Neural crest cell (in vitro differentiated cells): ENCODE data around the gene BRIP1. TPM values are rescaled to one million over a fixed set of nuclear protein-coding genes. Genes with fewer than 3 reads are reported as not detected.
"Not testable (repeated sequence)": the region's sequence is repeated elsewhere in the genome, so short reads cannot be mapped to it uniquely, and the experiment has no call there.

ENCODE experiments used
- DNase-seq: peaks from one replicate; pipeline ENCODE4 v3.0.0; 2021; ENCODE audit warnings: low read depth, mixed read lengths, low spot score
- H3K27ac Mint-ChIP-seq: one replicate; pipeline ENCODE4 v1.8.0; 2021; ENCODE audit warnings: mild to moderate bottlenecking, mixed read lengths; ENCODE audit not compliant: unreplicated experiment
- H3K27me3 Mint-ChIP-seq: 2 replicates; pipeline ENCODE4 v1.8.0; 2021; ENCODE audit warnings: low read depth, mild to moderate bottlenecking, mixed read lengths
- H3K36me3 Mint-ChIP-seq: 2 replicates; pipeline ENCODE4 v1.8.0; 2021; ENCODE audit warnings: low read depth, mild to moderate bottlenecking, mixed read lengths
- H3K4me1 Mint-ChIP-seq: 2 replicates; pipeline ENCODE4 v1.8.0; 2021; ENCODE audit warnings: mixed read lengths
- H3K4me3 Mint-ChIP-seq: one replicate; pipeline ENCODE4 v1.8.0; 2021; ENCODE audit warnings: mild to moderate bottlenecking, mixed read lengths
- H3K9me3 Mint-ChIP-seq: 2 replicates; pipeline ENCODE4 v1.8.0; 2021; ENCODE audit warnings: mixed read lengths
- total RNA-seq: library from RNA; stranded (reverse); gene quantifications from 2 replicates; pipeline ENCODE4 v1.2.1, GENCODE V29; 2021
- TF ChIP-seq, protein P1 (sequence below): fragments of 200-600 bp; sonication (generic); conservative IDR thresholded peaks from 2 replicates; pipeline ENCODE4 v1.5.0; 2021; ENCODE audit warnings: antibody characterized with exemption, mild to moderate bottlenecking

Gene BRIP1
- total RNA-seq, 1 donor from 2014 or later, result 31.4 TPM

DNA sequence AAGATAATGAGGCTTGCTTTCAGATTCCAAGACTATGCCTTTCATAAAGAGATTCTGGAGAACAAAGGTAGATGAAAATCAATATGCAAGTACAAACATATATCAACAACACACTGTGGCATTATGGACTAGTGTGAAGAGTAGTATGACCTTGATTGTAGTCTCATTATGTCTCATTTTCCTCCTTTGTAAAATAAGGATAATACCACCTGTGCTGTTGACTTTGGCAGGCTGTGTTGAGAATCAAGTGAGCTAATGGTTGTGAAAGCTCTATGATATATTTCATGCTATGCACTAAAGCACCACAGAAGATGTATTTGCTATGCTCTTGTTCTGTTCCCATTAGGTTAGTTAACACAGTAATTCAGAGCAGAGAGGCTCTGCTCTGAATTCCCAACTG, 193.8 kb downstream of the BRIP1 start:
- Mint-ChIP-seq H3K27me3 (no peaks in the 10 kb centered on the region), H3K4me3 (no peak overlapping the region), H3K27ac (no peak overlapping the region), H3K4me1 (no peaks in the 10 kb centered on the region), H3K36me3 (peaks cover 3% of the 10 kb centered on the region), H3K9me3 (peaks cover 6% of the 10 kb centered on the region)
- TF ChIP-seq, protein P1, sequence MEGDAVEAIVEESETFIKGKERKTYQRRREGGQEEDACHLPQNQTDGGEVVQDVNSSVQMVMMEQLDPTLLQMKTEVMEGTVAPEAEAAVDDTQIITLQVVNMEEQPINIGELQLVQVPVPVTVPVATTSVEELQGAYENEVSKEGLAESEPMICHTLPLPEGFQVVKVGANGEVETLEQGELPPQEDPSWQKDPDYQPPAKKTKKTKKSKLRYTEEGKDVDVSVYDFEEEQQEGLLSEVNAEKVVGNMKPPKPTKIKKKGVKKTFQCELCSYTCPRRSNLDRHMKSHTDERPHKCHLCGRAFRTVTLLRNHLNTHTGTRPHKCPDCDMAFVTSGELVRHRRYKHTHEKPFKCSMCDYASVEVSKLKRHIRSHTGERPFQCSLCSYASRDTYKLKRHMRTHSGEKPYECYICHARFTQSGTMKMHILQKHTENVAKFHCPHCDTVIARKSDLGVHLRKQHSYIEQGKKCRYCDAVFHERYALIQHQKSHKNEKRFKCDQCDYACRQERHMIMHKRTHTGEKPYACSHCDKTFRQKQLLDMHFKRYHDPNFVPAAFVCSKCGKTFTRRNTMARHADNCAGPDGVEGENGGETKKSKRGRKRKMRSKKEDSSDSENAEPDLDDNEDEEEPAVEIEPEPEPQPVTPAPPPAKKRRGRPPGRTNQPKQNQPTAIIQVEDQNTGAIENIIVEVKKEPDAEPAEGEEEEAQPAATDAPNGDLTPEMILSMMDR, result no peak
- DNase-seq, result no peak

DNA sequence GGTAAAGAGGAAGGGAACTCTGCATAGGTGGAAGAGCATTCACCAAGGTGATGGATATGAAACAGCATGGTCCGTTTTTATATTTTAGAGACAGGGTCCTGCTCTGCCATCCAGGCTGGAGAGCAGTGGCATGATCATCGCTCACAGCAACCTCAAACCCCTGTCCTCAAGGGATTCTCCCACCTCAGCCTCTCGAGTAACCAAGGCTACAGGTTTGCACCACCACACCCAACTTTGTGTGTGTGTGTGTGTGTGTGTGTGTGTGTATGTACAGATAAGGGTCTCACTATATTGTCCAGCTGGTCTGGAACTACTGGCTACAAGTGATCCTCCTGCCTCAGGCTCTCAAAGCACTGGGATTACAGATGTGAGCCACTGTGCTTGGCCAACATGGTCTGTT, 194.8 kb downstream of the BRIP1 start:
- no peak overlapping the region for H3K27ac Mint-ChIP-seq
- peaks cover 7% of the 10 kb centered on the region for H3K9me3 Mint-ChIP-seq
- DNase-seq, result no peak
- H3K4me3 Mint-ChIP-seq, result no peak overlapping the region
- H3K4me1 Mint-ChIP-seq, result peaks cover 4% of the 10 kb centered on the region
- H3K27me3 Mint-ChIP-seq, result no peaks in the 10 kb centered on the region
- H3K36me3 Mint-ChIP-seq, result peaks cover 3% of the 10 kb centered on the region
- TF ChIP-seq, protein P1, result no peak

DNA sequence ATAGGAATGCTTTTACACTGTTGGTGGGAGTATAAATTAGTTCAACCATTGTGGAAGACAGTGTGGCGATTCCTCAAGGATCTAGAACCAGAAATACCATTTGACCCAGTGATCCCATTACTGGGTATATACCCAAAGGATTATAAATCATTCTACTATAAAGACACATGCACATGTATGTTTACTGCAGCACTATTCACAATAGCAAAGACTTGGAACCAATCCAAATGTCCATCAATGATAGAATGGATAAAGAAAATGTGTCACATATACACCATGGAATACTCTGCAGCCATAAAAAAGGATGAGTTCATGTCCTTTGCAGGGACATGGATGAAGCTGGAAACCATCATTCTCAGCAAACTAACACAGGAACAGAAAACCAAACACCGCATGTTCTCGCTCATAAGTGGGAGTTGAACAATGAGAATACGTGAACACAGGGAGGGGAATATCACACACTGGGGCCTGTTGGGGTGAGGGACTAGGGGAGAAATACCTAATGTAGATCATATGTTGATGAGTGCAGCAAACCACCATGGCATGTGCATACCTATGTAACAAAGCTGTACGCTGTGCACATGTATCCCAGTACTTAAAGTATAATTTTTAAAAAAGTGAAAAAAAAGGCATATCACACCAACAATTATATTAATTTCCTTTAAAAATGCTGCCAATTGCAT, 196.8 kb downstream of the BRIP1 start:
- not testable (repeated sequence) for H3K36me3 Mint-ChIP-seq, H3K4me3 Mint-ChIP-seq, H3K27ac Mint-ChIP-seq, DNase-seq, H3K27me3 Mint-ChIP-seq, H3K9me3 Mint-ChIP-seq
- peaks cover 21% of the 10 kb centered on the region for H3K4me1 Mint-ChIP-seq

DNA sequence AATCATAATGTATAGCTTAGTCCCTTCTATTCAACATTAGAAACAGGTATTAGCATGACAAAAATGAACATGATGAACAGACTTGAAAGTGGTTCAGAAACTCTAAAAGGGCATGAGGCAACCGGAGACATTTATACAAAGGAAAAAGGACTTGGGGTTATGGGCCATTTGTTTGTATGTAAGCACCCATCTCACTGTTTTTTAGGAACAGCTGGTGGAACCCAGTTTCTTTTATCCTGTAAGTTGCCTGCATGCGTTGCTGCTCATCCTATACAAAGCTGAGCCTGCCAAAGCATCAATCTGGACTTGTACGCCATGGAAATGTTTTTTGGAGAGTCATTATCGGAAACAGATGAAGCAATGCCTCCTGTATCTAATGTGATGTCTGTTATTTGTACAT, 200.0 kb downstream of the BRIP1 start:
- H3K4me1 Mint-ChIP-seq, result peaks cover 21% of the 10 kb centered on the region
- no peak overlapping the region for H3K27ac Mint-ChIP-seq
- TF ChIP-seq, protein P1, result no peak
- H3K4me3 Mint-ChIP-seq, result no peak overlapping the region
- H3K27me3 Mint-ChIP-seq, result no peaks in the 10 kb centered on the region
- peaks cover 3% of the 10 kb centered on the region for H3K36me3 Mint-ChIP-seq
- H3K9me3 Mint-ChIP-seq, result peaks cover 7% of the 10 kb centered on the region
- no peak for DNase-seq

DNA sequence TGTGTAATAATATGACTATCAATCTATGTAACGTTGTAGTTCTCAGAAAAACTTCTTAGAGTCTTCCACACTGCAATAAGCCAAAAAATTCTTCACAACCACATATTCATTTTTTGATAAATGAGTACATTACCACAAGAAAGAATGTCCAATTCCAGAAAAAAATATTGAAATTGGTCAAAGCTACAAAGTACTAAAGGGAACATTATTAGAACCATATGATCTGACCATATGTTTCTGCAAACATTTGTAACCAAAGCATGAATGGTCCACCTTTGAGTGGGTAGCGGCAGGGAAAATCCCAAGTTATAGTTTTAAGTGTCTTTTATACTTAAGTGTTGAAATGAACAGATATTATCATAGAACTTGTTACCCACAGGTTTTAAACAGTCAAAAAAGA, 200.6 kb downstream of the BRIP1 start:
- H3K27me3 Mint-ChIP-seq, result no peaks in the 10 kb centered on the region
- TF ChIP-seq, protein P1, result no peak
- H3K36me3 Mint-ChIP-seq, result peaks cover 3% of the 10 kb centered on the region
- DNase-seq, result no peak
- H3K27ac Mint-ChIP-seq, result no peak overlapping the region
- H3K4me1 Mint-ChIP-seq, result peaks cover 21% of the 10 kb centered on the region
- no peak overlapping the region for H3K4me3 Mint-ChIP-seq
- H3K9me3 Mint-ChIP-seq, result peaks cover 7% of the 10 kb centered on the region

DNA sequence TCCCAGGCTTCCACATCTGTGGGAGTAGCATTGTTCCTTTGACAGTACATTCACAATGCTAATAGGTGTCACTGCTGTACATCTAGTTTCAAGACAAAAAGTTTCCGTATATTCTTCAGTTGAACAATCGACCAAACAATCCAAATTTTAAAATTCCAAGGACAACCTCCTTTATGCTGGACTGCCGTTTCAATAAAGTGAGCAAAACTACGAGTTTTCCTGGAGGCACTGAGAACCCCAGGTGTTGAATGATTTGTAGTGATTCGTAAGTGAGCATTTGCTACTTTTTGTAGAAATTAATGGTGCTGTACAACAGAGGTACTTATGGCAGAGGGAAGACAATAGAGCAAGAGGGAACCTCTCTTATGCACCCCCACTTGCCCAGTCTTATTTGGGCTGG, 201.1 kb downstream of the BRIP1 start:
- Mint-ChIP-seq H3K4me1 (peaks cover 21% of the 10 kb centered on the region), H3K27ac (no peak overlapping the region), H3K27me3 (no peaks in the 10 kb centered on the region), H3K9me3 (peaks cover 7% of the 10 kb centered on the region), H3K4me3 (no peak overlapping the region), H3K36me3 (peaks cover 3% of the 10 kb centered on the region)
- no peak for DNase-seq
- TF ChIP-seq, protein P1, result no peak
